Stimulated activated naive CD8-positive, alpha-beta T cell treated with anti-CD3 and anti-CD28 coated beads, Interleukin-15, amount 100 ng/mL, for 72 hours (primary cell): ENCODE measurements around the gene NCBP2.
A peak's percentile ranks its signal among the peaks of the same experiment; 100 is the strongest.

ENCODE experiments used
- ATAC-seq: fragments of 150-1000 bp; cut with Tn5 transposase; 2 replicates; pipeline ENCODE4 v1.10.0; 2021; ENCODE audit warnings: mild to moderate bottlenecking, moderate library complexity
- DNase-seq, 2 donors: peaks; one replicate each; pipeline ENCODE4 v3.0.0; 2021 to 2022
- H3K27ac Mint-ChIP-seq, 2 donors: one replicate each; pipeline ENCODE4 v1.8.0; 2022; ENCODE audit warnings: mild to moderate bottlenecking in 2 of 2, mixed read lengths in 2 of 2, moderate library complexity in 2 of 2
- H3K27me3 Mint-ChIP-seq: one replicate; pipeline ENCODE4 v1.8.0; 2022; ENCODE audit warnings: mixed read lengths
- H3K4me1 Mint-ChIP-seq: one replicate; pipeline ENCODE4 v1.8.0; 2022; ENCODE audit warnings: mild to moderate bottlenecking, mixed read lengths
- H3K4me3 Mint-ChIP-seq, 2 donors: one replicate each; pipeline ENCODE4 v1.8.0; 2022; ENCODE audit warnings: mild to moderate bottlenecking in 2 of 2, mixed read lengths in 2 of 2, moderate library complexity in 1 of 2
- H3K9me3 Mint-ChIP-seq, 2 donors: one replicate each; pipeline ENCODE4 v1.8.0; 2022; ENCODE audit warnings: mixed read lengths in 2 of 2

NCBP2 gene

GRCh38 chr3:196971094-196971698 is 28.9 kb upstream of the NCBP2 start:
- H3K4me1 Mint-ChIP-seq, result peaks cover 18% of the 10 kb centered on the region
- no peak overlapping the region for H3K4me3 Mint-ChIP-seq
- no peak for DNase-seq
- H3K27me3 Mint-ChIP-seq, result peaks cover 52% of the 10 kb centered on the region
- no peaks in the 10 kb centered on the region for H3K9me3 Mint-ChIP-seq
- no peak for ATAC-seq
- H3K27ac Mint-ChIP-seq, result no peak overlapping the region

DNA sequence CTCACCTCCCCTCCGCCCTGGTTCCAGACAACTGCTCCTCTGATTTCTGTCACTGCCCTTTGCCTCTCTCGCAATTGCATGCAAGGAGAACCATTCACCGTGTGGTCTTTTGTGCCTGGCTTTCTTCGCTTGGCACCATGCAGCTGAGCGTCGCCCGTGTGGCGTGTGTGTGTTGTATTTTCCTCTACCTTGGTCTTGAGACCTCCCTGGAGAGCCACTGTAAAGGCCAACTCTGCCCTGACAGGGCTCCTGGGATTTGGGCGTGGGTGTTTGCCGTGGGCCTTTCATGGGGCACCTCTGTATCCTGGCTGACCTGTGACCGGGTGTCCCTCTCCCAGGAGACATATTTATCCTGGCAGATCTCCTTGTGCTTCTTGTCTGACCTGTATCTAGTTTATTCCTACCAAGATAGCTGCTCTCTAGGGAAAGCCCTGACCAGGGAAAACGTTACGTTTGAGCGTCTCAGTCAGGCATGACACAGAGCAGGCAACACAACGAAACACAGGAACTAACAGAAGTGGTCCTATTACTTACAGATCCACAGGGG is 28.3 kb upstream of the NCBP2 start:
- H3K27me3 Mint-ChIP-seq, result peaks cover 52% of the 10 kb centered on the region
- DNase-seq (no peak), ATAC-seq (no peak)
- peak overlapping the region in 1 of 2 donors; percentile 90 for H3K27ac Mint-ChIP-seq
- no peaks in the 10 kb centered on the region for H3K9me3 Mint-ChIP-seq
- H3K4me1 Mint-ChIP-seq, result peaks cover 18% of the 10 kb centered on the region
- H3K4me3 Mint-ChIP-seq, result peak overlapping the region; percentile 75

DNA sequence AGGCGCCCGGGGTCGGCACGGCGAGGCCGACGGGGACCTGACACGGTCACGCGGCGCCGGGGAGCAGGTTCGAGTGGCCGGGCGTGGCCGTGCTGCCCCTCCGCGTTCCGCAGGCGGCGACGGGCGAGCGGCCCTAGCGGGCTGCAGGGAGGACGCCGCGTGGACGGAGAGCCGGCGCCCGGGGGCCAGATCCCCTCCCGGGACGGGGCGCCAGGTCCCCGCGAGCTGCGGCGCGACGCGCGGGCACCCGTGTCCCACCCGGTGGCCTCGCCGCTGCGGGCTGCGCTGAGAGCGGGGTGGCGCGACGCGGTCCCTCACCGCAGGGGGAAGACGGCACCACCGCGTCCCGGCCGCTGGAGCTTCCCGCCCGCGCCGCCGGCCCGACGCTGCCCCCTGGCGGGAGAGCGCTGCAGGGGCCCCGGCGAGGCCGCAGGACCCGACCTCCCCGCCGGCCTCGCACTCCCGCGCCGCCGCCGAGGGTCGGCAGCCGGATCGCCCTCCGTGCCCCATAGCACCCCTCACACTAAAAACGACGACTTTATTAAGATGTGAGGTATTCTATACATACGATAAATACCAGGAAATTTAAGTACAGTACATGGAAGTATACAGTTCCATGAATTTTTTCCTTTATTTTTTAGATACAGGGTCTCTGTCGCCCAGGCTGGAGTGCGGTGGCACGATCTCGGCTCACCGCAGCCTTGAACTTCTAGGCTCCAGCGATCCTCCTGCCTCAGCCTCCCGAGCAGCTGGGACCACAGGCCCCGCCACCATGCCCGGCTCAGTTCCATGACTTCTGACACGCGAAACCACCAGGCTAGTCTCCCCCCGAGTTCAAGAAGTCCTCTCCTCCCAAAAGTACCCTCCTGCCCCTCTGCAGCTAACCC is 27.6 kb upstream of the NCBP2 start:
- DNase-seq (peak; percentile 72 to 80), ATAC-seq (peak; percentile 72)
- no peaks in the 10 kb centered on the region for H3K9me3 Mint-ChIP-seq
- peak overlapping the region in 1 of 2 donors; percentile 90 for H3K27ac Mint-ChIP-seq
- peaks cover 18% of the 10 kb centered on the region for H3K4me1 Mint-ChIP-seq
- peak overlapping the region; percentile 75 for H3K4me3 Mint-ChIP-seq
- H3K27me3 Mint-ChIP-seq, result peaks cover 46% of the 10 kb centered on the region

GRCh38 chr3:196969134-196969659 is 26.9 kb upstream of the NCBP2 start:
- Mint-ChIP-seq H3K27me3 (peaks cover 39% of the 10 kb centered on the region), H3K4me1 (peaks cover 18% of the 10 kb centered on the region), H3K4me3 (peak overlapping the region; percentile 80 to 89), H3K27ac (peak overlapping the region; percentile 72 to 94), H3K9me3 (no peaks in the 10 kb centered on the region)
- ATAC-seq, result peak; percentile 79
- peak; percentile 71 to 77 for DNase-seq

DNA sequence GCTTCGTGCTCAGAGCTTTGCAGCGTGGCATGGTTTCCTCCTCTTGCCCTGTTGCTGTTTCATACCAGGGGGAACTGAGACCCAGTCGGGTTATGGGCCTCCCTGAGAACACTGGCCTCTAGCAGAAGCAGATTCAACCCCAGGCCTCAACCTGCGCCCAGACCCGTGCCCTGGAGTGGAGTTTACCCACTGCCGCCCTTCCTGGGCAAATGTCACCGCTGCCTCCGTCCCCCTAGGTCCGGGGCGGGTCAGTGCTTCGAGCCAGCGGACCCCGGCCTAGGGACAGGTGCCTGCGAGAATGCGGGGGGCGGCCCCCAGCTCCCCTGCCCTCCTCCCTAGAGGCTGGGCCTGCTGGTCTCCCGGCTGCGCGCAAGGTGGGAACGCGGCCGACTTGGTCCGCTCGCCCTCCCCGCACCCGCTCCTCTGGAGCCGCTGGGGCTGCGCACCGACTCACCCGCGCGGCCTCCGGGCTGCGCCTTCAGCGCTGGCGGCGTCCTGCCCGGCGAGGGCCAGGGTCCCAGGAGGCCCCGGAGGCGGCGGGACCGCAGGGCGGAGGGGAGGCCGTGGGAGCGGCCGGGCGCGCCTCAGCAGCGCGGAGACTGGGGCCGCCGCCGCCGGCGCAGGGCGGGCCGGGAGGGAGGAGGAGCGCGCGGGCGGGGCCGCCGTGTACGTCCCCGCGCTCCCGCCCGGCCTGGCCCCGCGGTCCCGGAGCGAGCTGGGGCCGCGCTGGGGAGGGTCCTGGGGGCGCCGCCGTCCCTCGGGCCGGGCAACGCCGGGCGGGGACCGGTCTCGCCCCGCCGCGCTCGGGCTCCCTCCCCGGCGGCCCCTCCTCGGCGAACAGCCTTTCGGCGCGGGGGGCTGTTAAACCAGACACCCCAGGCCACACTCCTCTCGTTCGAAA is 26.2 kb upstream of the NCBP2 start, which contains the start of gene PIGZ:
Gene PIGZ, minus strand, starts transcription at position 601 of the 901 bp plus-strand sequence. CDS start 16,802 bp downstream, outside the sequence.
- peak; percentile 77 for ATAC-seq
- Mint-ChIP-seq H3K27me3 (peaks cover 39% of the 10 kb centered on the region), H3K4me1 (peaks cover 18% of the 10 kb centered on the region), H3K9me3 (no peaks in the 10 kb centered on the region), H3K27ac (peak within 1 kb of the TSS; percentile 72 to 94), H3K4me3 (peak within 1 kb of the TSS; percentile 80 to 89)
- DNase-seq, result peak; percentile 48 to 62

DNA sequence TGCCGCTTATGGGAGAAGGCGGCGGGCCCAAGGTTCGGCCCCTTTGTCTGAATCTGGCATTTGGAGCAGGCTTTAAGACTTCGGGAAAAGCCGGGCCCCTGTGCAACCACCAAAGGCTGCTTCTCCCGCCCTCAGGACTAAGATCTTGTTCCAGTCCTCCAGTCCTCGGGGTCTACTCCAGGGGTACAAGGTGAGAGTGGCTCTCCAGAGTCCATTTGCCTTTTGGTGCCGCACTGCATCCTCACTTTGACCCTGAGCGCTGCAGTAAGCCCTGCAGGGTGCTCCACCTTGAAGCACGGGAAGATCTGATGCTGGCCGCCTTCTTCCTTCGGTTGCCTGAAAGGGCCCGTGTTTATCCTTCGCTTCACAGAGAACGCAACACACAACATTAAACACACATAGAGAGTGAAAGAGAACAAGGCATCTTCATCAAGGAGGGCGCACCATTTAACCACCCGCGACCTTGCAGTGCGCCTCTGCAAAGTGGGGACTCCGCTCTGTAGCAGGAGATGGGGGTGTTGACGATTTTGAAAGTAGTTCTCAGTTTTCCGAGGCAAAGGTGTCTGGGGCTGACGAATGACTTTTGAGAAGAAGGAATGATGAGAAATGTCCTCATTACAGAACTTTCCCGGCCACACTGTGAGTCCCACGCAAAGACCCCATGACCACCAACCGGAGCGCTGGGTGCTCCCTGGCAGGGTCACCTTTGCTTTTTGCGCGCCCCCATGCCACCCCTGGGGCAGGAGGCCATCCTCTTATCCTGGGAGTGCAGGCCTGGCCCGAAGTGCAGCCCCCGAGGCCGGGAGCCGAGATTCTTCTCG is 25.3 kb upstream of the NCBP2 start:
- Mint-ChIP-seq H3K4me1 (peaks cover 18% of the 10 kb centered on the region), H3K27ac (peak overlapping the region in 1 of 2 donors; percentile 43)
- DNase-seq, result no peak

GRCh38 chr3:196966526-196967401 is 24.4 kb upstream of the NCBP2 start:
- peaks cover 39% of the 10 kb centered on the region for H3K27me3 Mint-ChIP-seq
- H3K9me3 Mint-ChIP-seq, result no peaks in the 10 kb centered on the region
- ATAC-seq, result no peak
- peak overlapping the region; percentile 24 to 41 for H3K4me3 Mint-ChIP-seq
- H3K27ac Mint-ChIP-seq, result no peak overlapping the region
- peaks cover 18% of the 10 kb centered on the region for H3K4me1 Mint-ChIP-seq
- DNase-seq, result no peak

More for the DNA sequence above, 25.3 kb upstream of the NCBP2 start:
- no peaks in the 10 kb centered on the region for H3K9me3 Mint-ChIP-seq
- peak overlapping the region; percentile 62 to 69 for H3K4me3 Mint-ChIP-seq
- peaks cover 39% of the 10 kb centered on the region for H3K27me3 Mint-ChIP-seq
- no peak for ATAC-seq

DNA sequence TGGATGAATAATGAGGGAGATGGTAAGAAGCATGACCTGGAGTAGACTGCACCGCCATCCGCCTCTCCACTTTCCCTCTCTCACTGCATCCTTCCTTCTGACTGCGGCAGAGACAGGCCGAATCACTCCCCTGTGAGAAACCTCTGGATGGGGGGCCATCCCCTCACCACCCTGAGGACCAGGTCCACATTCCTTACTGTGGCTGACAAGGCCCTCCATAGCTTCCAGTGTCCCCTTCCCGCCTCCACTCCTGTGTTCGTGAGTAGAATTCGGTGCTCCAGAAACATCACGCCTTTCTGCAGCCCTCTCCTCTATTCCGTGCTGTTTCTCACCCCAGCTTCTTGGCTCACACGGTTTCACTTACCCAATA is 23.5 kb upstream of the NCBP2 start:
- ATAC-seq, result no peak
- peaks cover 30% of the 10 kb centered on the region for H3K27me3 Mint-ChIP-seq
- no peak overlapping the region for H3K27ac Mint-ChIP-seq
- no peak for DNase-seq
- H3K9me3 Mint-ChIP-seq, result no peaks in the 10 kb centered on the region
- H3K4me1 Mint-ChIP-seq, result peaks cover 18% of the 10 kb centered on the region
- H3K4me3 Mint-ChIP-seq, result no peak overlapping the region

DNA sequence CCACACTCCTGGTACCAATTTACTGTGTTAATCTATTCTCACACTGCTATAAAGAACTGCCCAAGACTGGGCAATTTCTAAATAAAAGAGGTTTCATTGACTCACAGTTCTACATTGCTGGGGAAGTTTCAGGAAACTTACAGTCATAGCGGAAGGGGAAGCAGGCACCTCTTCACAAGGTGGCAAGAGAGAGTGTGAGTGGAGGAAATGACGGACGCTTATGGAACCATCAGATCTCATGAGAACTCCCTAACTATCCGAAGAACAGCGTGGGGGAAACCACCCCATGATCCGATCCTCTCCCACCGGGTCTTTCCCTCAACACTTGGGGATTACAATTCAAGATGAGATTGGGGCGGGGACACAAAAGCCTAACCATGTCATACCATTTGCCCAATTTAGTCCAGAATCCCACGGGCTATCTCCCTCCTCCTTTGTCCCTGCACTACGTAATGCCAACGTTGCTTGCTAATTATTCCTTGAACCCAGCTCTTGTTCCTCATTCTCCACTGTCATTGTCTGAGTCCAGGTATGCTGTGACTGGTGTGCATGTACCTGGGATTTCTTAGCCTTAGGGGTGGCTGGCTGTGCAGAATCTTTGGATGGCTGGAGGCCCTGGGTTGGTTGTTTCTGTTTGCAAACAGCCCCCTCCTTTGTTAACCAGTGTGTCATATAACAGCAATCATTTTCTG is 22.9 kb upstream of the NCBP2 start:
- Mint-ChIP-seq H3K4me1 (peaks cover 14% of the 10 kb centered on the region), H3K27me3 (peaks cover 25% of the 10 kb centered on the region), H3K4me3 (no peak overlapping the region), H3K9me3 (no peaks in the 10 kb centered on the region), H3K27ac (no peak overlapping the region)
- DNase-seq (no peak), ATAC-seq (no peak)

- DNase-seq, result no peak
- no peaks in the 10 kb centered on the region for H3K9me3 Mint-ChIP-seq
- H3K27me3 Mint-ChIP-seq, result peaks cover 22% of the 10 kb centered on the region
- ATAC-seq, result no peak
- H3K4me1 Mint-ChIP-seq, result peaks cover 11% of the 10 kb centered on the region
- no peak overlapping the region for H3K4me3 Mint-ChIP-seq
- no peak overlapping the region for H3K27ac Mint-ChIP-seq
Observed at GRCh38 chr3:196963631-196963953, 21.3 kb upstream of the NCBP2 start.

DNA sequence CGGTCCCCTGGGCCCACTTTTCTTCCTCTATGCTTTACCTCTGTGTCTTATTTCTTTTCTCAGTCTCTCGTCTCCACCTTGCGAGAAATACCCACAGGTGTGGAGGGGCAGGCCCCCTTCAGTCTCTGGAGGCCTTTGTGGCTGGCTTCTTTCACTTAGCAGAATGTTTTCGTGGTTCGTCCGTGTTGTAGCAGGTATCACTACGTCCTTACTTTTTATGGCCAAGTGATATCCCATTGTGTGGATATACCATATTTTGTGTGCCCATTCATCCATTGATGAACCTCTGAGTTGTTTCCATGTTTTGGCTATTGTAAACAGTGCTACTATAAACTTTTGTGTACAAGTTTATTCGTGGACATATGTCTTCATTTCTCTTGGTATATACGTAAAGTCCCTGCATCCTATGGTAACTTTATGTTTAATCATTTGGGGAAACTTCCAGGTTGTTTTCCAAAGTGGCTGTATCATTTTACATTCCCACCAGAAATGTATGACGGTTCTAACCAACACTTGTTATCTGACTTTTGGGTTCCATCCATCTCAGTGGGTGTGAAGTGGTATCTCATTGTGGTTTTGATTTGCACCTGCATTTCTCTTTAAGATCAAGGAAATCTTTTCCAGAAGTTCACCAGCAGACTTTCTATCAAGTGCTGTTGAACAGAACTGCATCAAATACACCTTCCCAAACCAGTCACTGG is 20.8 kb upstream of the NCBP2 start:
- H3K27ac Mint-ChIP-seq, result no peak overlapping the region
- DNase-seq (no peak), ATAC-seq (no peak)
- H3K4me1 Mint-ChIP-seq, result peaks cover 8% of the 10 kb centered on the region
- peaks cover 18% of the 10 kb centered on the region for H3K27me3 Mint-ChIP-seq
- no peaks in the 10 kb centered on the region for H3K9me3 Mint-ChIP-seq
- H3K4me3 Mint-ChIP-seq, result no peak overlapping the region

GRCh38 chr3:196962108-196962929 is 20.0 kb upstream of the NCBP2 start:
- no peak overlapping the region for H3K27ac Mint-ChIP-seq

More at GRCh38 chr3:196962108-196962929, 20.0 kb upstream of the NCBP2 start:
- Mint-ChIP-seq H3K27me3 (peaks cover 11% of the 10 kb centered on the region), H3K4me3 (no peak overlapping the region), H3K9me3 (no peaks in the 10 kb centered on the region), H3K4me1 (peaks cover under 1% of the 10 kb centered on the region)
- no peak for DNase-seq
- ATAC-seq, result no peak
